NCI-H2227 treated with DMSO at 0.1 percent for 48 hours (cell line): ENCODE results near the gene HIPK1.
"Not testable (repeated sequence)": the region's sequence is repeated elsewhere in the genome, so short reads cannot be mapped to it uniquely, and the experiment has no call there.

Source experiments
- DNase-seq: peaks from one replicate; lab custom pipeline; 2025; lab: John Stamatoyannopoulos, UW

The HIPK1 gene

GRCh38 chr1:114011796-114012195 is 82.7 kb downstream of the HIPK1 start:
- no peak for DNase-seq

- DNase-seq = no peak
These were observed 86.0 kb downstream of the HIPK1 start for GRCh38 chr1:114015075-114015474.

GRCh38 chr1:114019724-114020123 is 90.6 kb downstream of the HIPK1 start:
- DNase-seq = not testable (repeated sequence)

GRCh38 chr1:114021665-114022099 is 92.6 kb downstream of the HIPK1 start:
- DNase-seq = no peak

- no peak for DNase-seq
These were observed 93.8 kb downstream of the HIPK1 start for GRCh38 chr1:114022877-114023276.

- no peak for DNase-seq
These were observed 94.3 kb downstream of the HIPK1 start for GRCh38 chr1:114023377-114023776.

- no peak for DNase-seq
These were observed 94.9 kb downstream of the HIPK1 start for GRCh38 chr1:114024049-114024448.

- no peak for DNase-seq
These were observed 96.7 kb downstream of the HIPK1 start for GRCh38 chr1:114025609-114026401.

- DNase-seq = no peak
These were observed 97.7 kb downstream of the HIPK1 start for GRCh38 chr1:114026797-114027196.
